ENCODE results near the gene TEX12. TPM values are rescaled to one million over a fixed set of nuclear protein-coding genes. Genes with fewer than 3 reads are reported as not detected.
A peak's percentile ranks its signal among the peaks of the same experiment; 100 is the strongest.

Gene TEX12
- total and polyA plus RNA-seq, 2 of the 4 experiments (the other 2 are of a cell fraction), result 0.12 TPM; not detected in 1

DNA sequence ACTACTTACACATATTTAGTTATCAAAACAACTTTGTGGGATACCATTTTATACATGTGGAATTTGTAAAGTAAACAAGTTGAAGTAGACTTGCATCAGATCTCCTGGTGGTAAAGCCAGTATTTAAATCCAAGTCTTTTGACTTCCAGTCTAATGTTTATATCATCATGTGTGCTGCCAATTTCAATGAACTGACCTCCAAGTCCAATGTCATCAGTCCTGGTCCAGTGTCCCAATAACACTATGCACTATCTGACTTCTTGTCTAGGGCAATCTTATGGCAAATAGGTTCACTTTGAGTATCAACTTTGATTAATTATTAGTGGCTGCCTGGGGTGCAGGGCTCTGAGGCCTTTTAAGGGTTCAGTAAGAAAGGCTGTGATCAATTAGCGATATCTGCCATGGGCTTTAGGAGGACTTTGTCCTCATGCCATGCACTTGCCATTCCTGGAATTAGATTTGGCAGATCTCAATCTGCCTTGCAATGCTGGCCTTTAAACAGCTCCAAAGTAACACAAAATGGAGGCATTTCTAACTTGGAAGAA lies 49.5 kb downstream of the TEX12 start:
- peak overlapping the region; percentile 57 for H4K5ac ChIP-seq (ENCODE audit: low read depth, low read length)
- peak; percentile 44 for ATAC-seq (ENCODE audit: low read depth)
- peak overlapping the region; percentile 79; the same call in 1 of the 2 replicates for H2AK5ac ChIP-seq (ENCODE audit: low read depth, low read length)
- H3K56ac ChIP-seq (ENCODE audit: extremely low read depth, insufficient read depth, low read length), result peak overlapping the region; percentile 46; the same call in 1 of the 2 replicates
- peaks cover 18% of the 10 kb centered on the region for H3K4me1 ChIP-seq (ENCODE audit: control insufficient read depth, insufficient read depth, low read length)
- WGBS, 2 experiments (ENCODE audit: extremely low coverage in 2 of 2, insufficient read length in 1 of 2), result no CpG with 5 or more reads among the region's 1 CpG
- H2BK5ac ChIP-seq (ENCODE audit: low read depth, low read length, poor library complexity, severe bottlenecking), result peak overlapping the region; percentile 25
- dilution Hi-C loops (cut with HindIII; ENCODE audit: low sequenced_read_pairs, unreplicated experiment), result no loop called here
- H4K91ac ChIP-seq (ENCODE audit: insufficient read depth, low read depth, low read length), result peak overlapping the region; percentile 79
- peak overlapping the region; percentile 95 for H3K4ac ChIP-seq (ENCODE audit: low read depth, low read length)
- TF ChIP-seq, protein P1, sequence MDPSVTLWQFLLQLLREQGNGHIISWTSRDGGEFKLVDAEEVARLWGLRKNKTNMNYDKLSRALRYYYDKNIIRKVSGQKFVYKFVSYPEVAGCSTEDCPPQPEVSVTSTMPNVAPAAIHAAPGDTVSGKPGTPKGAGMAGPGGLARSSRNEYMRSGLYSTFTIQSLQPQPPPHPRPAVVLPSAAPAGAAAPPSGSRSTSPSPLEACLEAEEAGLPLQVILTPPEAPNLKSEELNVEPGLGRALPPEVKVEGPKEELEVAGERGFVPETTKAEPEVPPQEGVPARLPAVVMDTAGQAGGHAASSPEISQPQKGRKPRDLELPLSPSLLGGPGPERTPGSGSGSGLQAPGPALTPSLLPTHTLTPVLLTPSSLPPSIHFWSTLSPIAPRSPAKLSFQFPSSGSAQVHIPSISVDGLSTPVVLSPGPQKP (IDR thresholded peaks at IDR 0.05; ENCODE audit: borderline replicate concordance, low read depth, low read length), result no peak
- no peak for TF ChIP-seq MXI1 (IDR thresholded peaks at IDR 0.05; ENCODE audit: borderline replicate concordance, low read depth, low read length)
- TF ChIP-seq POLR2A (IDR thresholded peaks at IDR 0.05; ENCODE audit: low read depth, low read length), result no peak
- no peak for TF ChIP-seq CHD1 (IDR thresholded peaks at IDR 0.05; ENCODE audit: low read depth, low read length)
- peak; percentile 81 for TF ChIP-seq CEBPB (IDR thresholded peaks at IDR 0.05; ENCODE audit: low read depth, low read length)
- TF ChIP-seq SMC3 (IDR thresholded peaks at IDR 0.05; ENCODE audit: low read depth, low read length), result no peak
- DNase-seq, result peak; percentile 83
- peak overlapping the region; percentile 76 for H3K18ac ChIP-seq (ENCODE audit: low read depth, low read length)
- no peaks in the 10 kb centered on the region for H3K9me3 ChIP-seq (ENCODE audit: control insufficient read depth, insufficient read depth, low read length)
- no peak overlapping the region for H2AK9ac ChIP-seq (replicated peaks; ENCODE audit: low read depth, low read length, poor library complexity)
- peaks cover 9% of the 10 kb centered on the region for H3K9me1 ChIP-seq (ENCODE audit: insufficient read depth, low read length)
- H2AFZ ChIP-seq (replicated peaks; ENCODE audit: low read length, poor library complexity), result no peak overlapping the region
- H2BK20ac ChIP-seq (ENCODE audit: low read depth, low read length), result peak overlapping the region; percentile 89
- BruUV-seq (replicated peaks), result no TSS peak
- peak overlapping the region; percentile 83; the same call in 1 of the 2 replicates for H3K27ac ChIP-seq (ENCODE audit: insufficient read depth, low read length)
- H3K14ac ChIP-seq (replicated peaks; ENCODE audit: low read depth, low read length), result peak overlapping the region; percentile 69
- peak overlapping the region in 1 of 2 experiments; percentile 69; a peak in 2 of 4 replicates for H4K8ac ChIP-seq (ENCODE audit: low read depth in 2 of 2, low read length in 2 of 2)
- peak overlapping the region; percentile 1; the same call in 2 of the 3 replicates for H2BK15ac ChIP-seq (ENCODE audit: low read depth, low read length)
- no peaks in the 10 kb centered on the region for H4K20me1 ChIP-seq (ENCODE audit: insufficient read depth, low read length)
- peak overlapping the region; percentile 48; the same call in 1 of the 2 replicates for H3K4me2 ChIP-seq (ENCODE audit: low read depth, low read length)
- no peak overlapping the region for H3K9ac ChIP-seq (ENCODE audit: low read depth, low read length)
- intact Hi-C loops (cut with micrococcal nuclease), result loop anchor here (10.0 kb wide), 2 partner anchors 1318 to 1518 kb away; no protein-coding TSS in a partner anchor
- no peaks in the 10 kb centered on the region for H3K36me3 ChIP-seq (ENCODE audit: control insufficient read depth, insufficient read depth, low read length)
- in situ Hi-C loops (cut with MboI; ENCODE audit: low sequenced_read_pairs), result loop anchor here (25.0 kb wide), 1 partner anchor 1321 kb away; no protein-coding TSS in a partner anchor
- no peaks in the 10 kb centered on the region for H3K27me3 ChIP-seq (ENCODE audit: control insufficient read depth, insufficient read depth, low read length)
- H3K4me3 ChIP-seq (ENCODE audit: insufficient read depth, low read depth, low read length), result no peak overlapping the region
- peak overlapping the region; percentile 93 for H2BK120ac ChIP-seq (ENCODE audit: low read depth, low read length)
- ChIA-PET POLR2A (ENCODE audit: unreplicated experiment) (no interaction called here), CTCF (interaction anchor here (1.5 kb wide), 1 partner anchor 64 kb away, joined by 7 read pairs; no protein-coding TSS in a partner anchor)
- H3K79me1 ChIP-seq (ENCODE audit: low read depth in 1 of 2, low read length in 2 of 2), result no peaks in the 10 kb centered on the region
- 0 out of 2 replicates have a peak overlapping the region, but pooled peaks have one; percentile 67 for H3K23ac ChIP-seq (ENCODE audit: low read depth, low read length)

Data from IMR-90 (cell line).